ENCODE results near the gene CACNA1B.
"Not testable (repeated sequence)": the region's sequence is repeated elsewhere in the genome, so short reads cannot be mapped to it uniquely, and the experiment has no call there.

CACNA1B gene

DNA sequence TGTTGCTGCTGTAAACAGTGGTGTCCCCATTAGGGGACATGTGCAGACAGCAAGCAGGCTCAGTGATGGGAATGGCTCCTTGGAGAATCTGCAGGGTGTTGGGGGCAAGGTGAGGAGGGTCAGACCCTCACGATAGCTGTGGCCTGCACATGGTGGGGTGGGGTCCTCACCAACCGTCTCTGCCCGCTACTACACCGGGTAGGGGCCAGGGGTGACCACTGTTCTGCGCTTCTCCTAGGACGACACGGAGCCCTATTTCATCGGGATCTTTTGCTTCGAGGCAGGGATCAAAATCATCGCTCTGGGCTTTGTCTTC lies 4.9 kb downstream of the CACNA1B start:
- no peak overlapping the region for H3K4me2 ChIP-seq (ENCODE audit: insufficient read depth, low read length)
- H3K4me1 ChIP-seq (ENCODE audit: insufficient read depth, low read length) = no peaks in the 10 kb centered on the region
- no peak overlapping the region for H3K27ac ChIP-seq (ENCODE audit: low read length)
- no peak overlapping the region for H2AFZ ChIP-seq (ENCODE audit: low read depth, low read length)
- H3K27me3 ChIP-seq (ENCODE audit: insufficient read depth, low read length, poor library complexity) = no peaks in the 10 kb centered on the region
- no peaks in the 10 kb centered on the region for H3K36me3 ChIP-seq (ENCODE audit: insufficient read depth, low read length)
- no peak overlapping the region for H3K9ac ChIP-seq (ENCODE audit: low read depth, low read length)
- no peak for ATAC-seq (ENCODE audit: insufficient read depth, low read depth)
- TF ChIP-seq, protein P1, sequence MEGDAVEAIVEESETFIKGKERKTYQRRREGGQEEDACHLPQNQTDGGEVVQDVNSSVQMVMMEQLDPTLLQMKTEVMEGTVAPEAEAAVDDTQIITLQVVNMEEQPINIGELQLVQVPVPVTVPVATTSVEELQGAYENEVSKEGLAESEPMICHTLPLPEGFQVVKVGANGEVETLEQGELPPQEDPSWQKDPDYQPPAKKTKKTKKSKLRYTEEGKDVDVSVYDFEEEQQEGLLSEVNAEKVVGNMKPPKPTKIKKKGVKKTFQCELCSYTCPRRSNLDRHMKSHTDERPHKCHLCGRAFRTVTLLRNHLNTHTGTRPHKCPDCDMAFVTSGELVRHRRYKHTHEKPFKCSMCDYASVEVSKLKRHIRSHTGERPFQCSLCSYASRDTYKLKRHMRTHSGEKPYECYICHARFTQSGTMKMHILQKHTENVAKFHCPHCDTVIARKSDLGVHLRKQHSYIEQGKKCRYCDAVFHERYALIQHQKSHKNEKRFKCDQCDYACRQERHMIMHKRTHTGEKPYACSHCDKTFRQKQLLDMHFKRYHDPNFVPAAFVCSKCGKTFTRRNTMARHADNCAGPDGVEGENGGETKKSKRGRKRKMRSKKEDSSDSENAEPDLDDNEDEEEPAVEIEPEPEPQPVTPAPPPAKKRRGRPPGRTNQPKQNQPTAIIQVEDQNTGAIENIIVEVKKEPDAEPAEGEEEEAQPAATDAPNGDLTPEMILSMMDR (IDR thresholded peaks at IDR 0.05; ENCODE audit: borderline replicate concordance, extremely low read depth, low read length, poor library complexity, severe bottlenecking) = no peak
- DNase-seq = no peak
- no peaks in the 10 kb centered on the region for H3K79me2 ChIP-seq (ENCODE audit: insufficient read depth, low read length)
- H3K9me3 ChIP-seq (ENCODE audit: insufficient read depth, low read length, severe bottlenecking) = no peaks in the 10 kb centered on the region
- peaks cover 4% of the 10 kb centered on the region; the same call in 1 of the 2 replicates for H4K20me1 ChIP-seq (ENCODE audit: insufficient read depth, low read length)
- H3K4me3 ChIP-seq (ENCODE audit: low read depth in 1 of 2, low read length in 2 of 2) = no peak overlapping the region

DNA sequence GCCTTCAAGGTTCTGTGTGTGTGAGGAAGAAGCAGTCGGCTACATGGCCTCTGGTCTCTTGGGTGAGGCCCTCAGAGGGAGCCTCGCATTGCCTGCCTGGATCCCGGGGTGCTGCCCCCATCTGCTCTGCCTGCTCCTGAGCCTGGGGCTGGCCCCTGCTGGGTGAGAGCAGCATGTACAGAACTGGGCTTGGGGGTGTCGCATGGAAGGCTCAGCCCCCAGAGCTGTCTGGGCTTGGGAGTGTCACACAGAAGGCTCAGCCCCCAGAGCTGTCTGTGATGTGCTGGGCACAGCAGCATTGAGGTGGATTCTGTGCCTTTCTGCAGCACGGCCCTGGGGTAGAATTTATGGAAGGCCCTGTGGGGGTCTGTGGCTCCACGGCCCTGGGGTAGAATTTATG lies 6.4 kb downstream of the CACNA1B start:
- DNase-seq; H3K9ac ChIP-seq (ENCODE audit: low read depth, low read length); H3K79me2 ChIP-seq (ENCODE audit: insufficient read depth, low read length); ATAC-seq (ENCODE audit: insufficient read depth, low read depth); H3K4me1 ChIP-seq (ENCODE audit: insufficient read depth, low read length); H2AFZ ChIP-seq (ENCODE audit: low read depth, low read length); H3K36me3 ChIP-seq (ENCODE audit: insufficient read depth, low read length); H3K27ac ChIP-seq (ENCODE audit: low read length); H4K20me1 ChIP-seq (ENCODE audit: insufficient read depth, low read length); H3K9me3 ChIP-seq (ENCODE audit: insufficient read depth, low read length, severe bottlenecking); H3K4me3 ChIP-seq (ENCODE audit: low read depth in 1 of 2, low read length in 2 of 2); H3K4me2 ChIP-seq (ENCODE audit: insufficient read depth, low read length); H3K27me3 ChIP-seq (ENCODE audit: insufficient read depth, low read length, poor library complexity): not testable (repeated sequence)

DNA sequence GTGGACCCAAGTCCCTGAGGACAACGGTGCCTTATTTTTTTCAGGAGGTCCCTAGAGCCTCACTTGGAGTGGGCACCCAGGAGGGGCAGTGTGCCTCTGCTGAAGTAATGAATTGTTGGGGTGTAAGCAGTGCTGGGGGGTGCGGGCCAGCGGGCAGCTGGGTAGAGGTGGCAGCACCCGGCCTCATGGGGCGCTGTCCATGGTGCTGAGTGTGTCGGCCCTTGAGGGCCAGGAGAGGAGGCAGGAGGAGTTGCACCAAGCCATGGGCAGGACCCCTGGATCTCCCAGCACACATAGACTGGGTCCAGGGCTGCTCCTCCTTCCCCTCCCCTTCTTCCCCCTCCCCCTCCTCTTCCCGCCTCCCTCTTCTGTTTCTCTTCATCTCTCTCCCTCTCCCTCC lies 7.0 kb downstream of the CACNA1B start:
- H3K4me3 ChIP-seq (ENCODE audit: low read depth in 1 of 2, low read length in 2 of 2); H3K79me2 ChIP-seq (ENCODE audit: insufficient read depth, low read length); H3K36me3 ChIP-seq (ENCODE audit: insufficient read depth, low read length); H4K20me1 ChIP-seq (ENCODE audit: insufficient read depth, low read length); H3K27ac ChIP-seq (ENCODE audit: low read length); H2AFZ ChIP-seq (ENCODE audit: low read depth, low read length); H3K9me3 ChIP-seq (ENCODE audit: insufficient read depth, low read length, severe bottlenecking); H3K9ac ChIP-seq (ENCODE audit: low read depth, low read length); H3K27me3 ChIP-seq (ENCODE audit: insufficient read depth, low read length, poor library complexity); H3K4me2 ChIP-seq (ENCODE audit: insufficient read depth, low read length); H3K4me1 ChIP-seq (ENCODE audit: insufficient read depth, low read length): not testable (repeated sequence)
- ATAC-seq (ENCODE audit: insufficient read depth, low read depth) (peak; percentile 64), DNase-seq (peak; percentile 40)

DNA sequence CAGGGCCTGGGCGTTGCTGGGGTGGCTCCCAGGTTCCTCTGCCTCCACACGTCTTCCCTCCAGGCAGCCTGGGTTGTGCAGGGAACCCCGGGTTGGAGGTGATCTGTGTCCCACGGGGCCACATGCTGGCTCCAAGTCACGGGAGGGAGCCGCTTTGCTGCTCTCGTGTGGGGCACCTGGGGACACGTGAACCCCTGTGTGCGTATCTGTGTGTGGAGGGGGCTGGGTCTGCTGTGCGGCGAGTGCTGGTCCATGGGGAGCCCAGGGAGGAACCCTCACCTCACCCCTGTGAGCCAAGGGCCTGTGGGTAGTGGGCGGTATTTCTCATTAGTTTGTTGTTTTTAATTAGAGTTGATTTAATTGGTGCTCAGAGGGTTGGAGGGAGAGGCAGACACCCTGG lies 7.5 kb downstream of the CACNA1B start:
- not testable (repeated sequence) for DNase-seq; H3K4me1 ChIP-seq (ENCODE audit: insufficient read depth, low read length); H3K79me2 ChIP-seq (ENCODE audit: insufficient read depth, low read length); H2AFZ ChIP-seq (ENCODE audit: low read depth, low read length); H4K20me1 ChIP-seq (ENCODE audit: insufficient read depth, low read length); H3K4me2 ChIP-seq (ENCODE audit: insufficient read depth, low read length); H3K36me3 ChIP-seq (ENCODE audit: insufficient read depth, low read length); ATAC-seq (ENCODE audit: insufficient read depth, low read depth); H3K9me3 ChIP-seq (ENCODE audit: insufficient read depth, low read length, severe bottlenecking); H3K9ac ChIP-seq (ENCODE audit: low read depth, low read length); H3K27ac ChIP-seq (ENCODE audit: low read length); H3K4me3 ChIP-seq (ENCODE audit: low read depth in 1 of 2, low read length in 2 of 2); H3K27me3 ChIP-seq (ENCODE audit: insufficient read depth, low read length, poor library complexity)

DNA sequence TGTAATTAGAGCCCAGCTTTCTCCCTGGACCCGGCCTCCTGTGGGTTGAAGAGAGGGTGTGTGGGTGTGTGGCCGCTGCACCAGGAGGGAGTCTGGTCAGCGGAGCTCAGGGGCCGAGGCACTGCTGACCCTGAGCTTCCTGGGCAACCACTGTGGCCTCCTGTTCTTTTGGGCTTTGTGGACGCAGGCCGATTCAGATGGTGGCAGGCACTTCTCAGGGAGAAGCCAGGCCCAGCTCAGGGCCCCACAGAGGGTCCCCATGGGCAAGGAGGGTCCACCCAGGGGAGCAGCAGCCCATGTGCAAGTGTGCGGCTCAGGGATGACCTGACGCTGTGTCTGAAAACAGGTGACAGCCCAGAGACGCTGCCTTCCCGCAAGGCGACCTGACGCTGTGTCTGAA lies 11.0 kb downstream of the CACNA1B start:
- H3K79me2 ChIP-seq (ENCODE audit: insufficient read depth, low read length); H2AFZ ChIP-seq (ENCODE audit: low read depth, low read length); H3K9me3 ChIP-seq (ENCODE audit: insufficient read depth, low read length, severe bottlenecking); H3K4me1 ChIP-seq (ENCODE audit: insufficient read depth, low read length); H3K27me3 ChIP-seq (ENCODE audit: insufficient read depth, low read length, poor library complexity); H3K4me3 ChIP-seq (ENCODE audit: low read depth in 1 of 2, low read length in 2 of 2); H3K36me3 ChIP-seq (ENCODE audit: insufficient read depth, low read length); ATAC-seq (ENCODE audit: insufficient read depth, low read depth); H3K9ac ChIP-seq (ENCODE audit: low read depth, low read length); H3K27ac ChIP-seq (ENCODE audit: low read length); DNase-seq; H4K20me1 ChIP-seq (ENCODE audit: insufficient read depth, low read length); H3K4me2 ChIP-seq (ENCODE audit: insufficient read depth, low read length): not testable (repeated sequence)

DNA sequence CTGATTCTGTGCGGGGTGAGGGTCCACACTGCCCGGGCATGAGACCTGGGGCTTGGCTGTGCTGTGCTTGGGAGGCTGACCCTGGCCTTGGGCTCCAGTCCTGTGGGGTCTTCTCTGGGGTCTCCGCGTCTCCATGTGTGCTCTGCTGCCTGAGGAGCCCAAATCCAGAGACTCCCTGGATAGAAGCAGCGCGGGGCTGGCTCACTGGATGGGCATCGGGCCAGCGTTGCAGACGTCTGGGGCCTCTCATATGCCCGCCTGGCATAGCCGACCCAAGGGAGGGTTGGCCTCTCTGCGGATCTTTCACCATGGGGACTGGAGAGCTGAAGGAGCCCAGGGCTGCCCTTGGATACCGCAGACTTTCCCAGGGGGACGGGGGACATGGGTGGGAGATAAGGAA lies 12.4 kb downstream of the CACNA1B start:
- not testable (repeated sequence) for H3K27ac ChIP-seq (ENCODE audit: low read length); H4K20me1 ChIP-seq (ENCODE audit: insufficient read depth, low read length); H3K4me2 ChIP-seq (ENCODE audit: insufficient read depth, low read length); H3K9ac ChIP-seq (ENCODE audit: low read depth, low read length); H3K9me3 ChIP-seq (ENCODE audit: insufficient read depth, low read length, severe bottlenecking); ATAC-seq (ENCODE audit: insufficient read depth, low read depth); H2AFZ ChIP-seq (ENCODE audit: low read depth, low read length); DNase-seq; H3K4me3 ChIP-seq (ENCODE audit: low read depth in 1 of 2, low read length in 2 of 2); H3K79me2 ChIP-seq (ENCODE audit: insufficient read depth, low read length); H3K27me3 ChIP-seq (ENCODE audit: insufficient read depth, low read length, poor library complexity); H3K4me1 ChIP-seq (ENCODE audit: insufficient read depth, low read length); H3K36me3 ChIP-seq (ENCODE audit: insufficient read depth, low read length)

DNA sequence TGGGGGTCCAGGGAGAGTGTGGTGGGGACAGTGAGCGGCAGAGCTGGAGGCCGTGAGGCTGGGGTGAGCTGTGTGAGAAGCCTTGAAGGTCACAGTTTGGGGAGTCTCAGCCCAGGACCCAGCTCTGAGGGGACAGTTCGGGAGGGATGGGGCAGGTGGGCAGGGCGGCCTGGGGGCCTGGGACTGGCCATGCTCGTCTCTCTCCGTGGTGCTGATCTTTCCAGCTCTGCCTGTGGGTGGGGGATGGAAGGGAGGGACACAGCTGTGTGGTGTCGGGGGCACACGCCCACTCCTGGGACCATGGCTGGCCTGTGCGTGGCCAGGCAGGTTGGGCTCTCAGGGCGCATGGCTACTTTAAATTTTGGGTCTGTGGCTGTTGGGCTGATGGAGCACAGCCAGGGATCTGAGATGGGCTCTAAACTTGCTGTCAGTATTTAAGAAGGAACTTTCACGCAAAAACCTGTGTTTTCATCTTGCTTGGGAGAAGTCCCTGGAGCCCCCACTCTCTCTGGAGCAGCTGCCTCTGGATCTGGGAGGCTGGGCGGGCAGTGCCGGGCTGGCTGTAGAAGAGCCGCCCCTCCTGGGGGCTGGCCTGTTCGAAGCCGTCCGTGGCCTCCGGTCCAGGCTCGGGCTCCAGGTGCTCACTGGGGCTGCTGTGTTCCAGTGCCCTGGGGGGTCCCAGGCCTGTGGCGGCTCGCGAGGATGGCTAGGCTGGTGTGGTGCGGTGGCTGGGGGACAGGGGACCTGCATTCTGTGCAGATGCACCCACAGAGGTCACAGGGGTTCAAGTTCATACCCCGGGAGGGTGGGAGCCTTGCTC lies 13.4 kb downstream of the CACNA1B start:
- not testable (repeated sequence) for H3K4me1 ChIP-seq (ENCODE audit: insufficient read depth, low read length); H4K20me1 ChIP-seq (ENCODE audit: insufficient read depth, low read length); H3K9ac ChIP-seq (ENCODE audit: low read depth, low read length); H3K4me2 ChIP-seq (ENCODE audit: insufficient read depth, low read length); H3K27me3 ChIP-seq (ENCODE audit: insufficient read depth, low read length, poor library complexity); H3K9me3 ChIP-seq (ENCODE audit: insufficient read depth, low read length, severe bottlenecking); DNase-seq; H3K4me3 ChIP-seq (ENCODE audit: low read depth in 1 of 2, low read length in 2 of 2); H3K27ac ChIP-seq (ENCODE audit: low read length); H2AFZ ChIP-seq (ENCODE audit: low read depth, low read length); H3K79me2 ChIP-seq (ENCODE audit: insufficient read depth, low read length); H3K36me3 ChIP-seq (ENCODE audit: insufficient read depth, low read length)
- ATAC-seq (ENCODE audit: insufficient read depth, low read depth) = peak; percentile 27; the same call in 1 of the 3 replicates
